ENCODE data around the gene CSNK1A1. TPM values are rescaled to one million over a fixed set of nuclear protein-coding genes. Genes with fewer than 3 reads are reported as not detected.
"Not testable (repeated sequence)": the region's sequence is repeated elsewhere in the genome, so short reads cannot be mapped to it uniquely, and the experiment has no call there.

The CSNK1A1 gene
- total RNA-seq, 4 donors from 2014 or later, result 157 to 252 (median 215) TPM

DNA sequence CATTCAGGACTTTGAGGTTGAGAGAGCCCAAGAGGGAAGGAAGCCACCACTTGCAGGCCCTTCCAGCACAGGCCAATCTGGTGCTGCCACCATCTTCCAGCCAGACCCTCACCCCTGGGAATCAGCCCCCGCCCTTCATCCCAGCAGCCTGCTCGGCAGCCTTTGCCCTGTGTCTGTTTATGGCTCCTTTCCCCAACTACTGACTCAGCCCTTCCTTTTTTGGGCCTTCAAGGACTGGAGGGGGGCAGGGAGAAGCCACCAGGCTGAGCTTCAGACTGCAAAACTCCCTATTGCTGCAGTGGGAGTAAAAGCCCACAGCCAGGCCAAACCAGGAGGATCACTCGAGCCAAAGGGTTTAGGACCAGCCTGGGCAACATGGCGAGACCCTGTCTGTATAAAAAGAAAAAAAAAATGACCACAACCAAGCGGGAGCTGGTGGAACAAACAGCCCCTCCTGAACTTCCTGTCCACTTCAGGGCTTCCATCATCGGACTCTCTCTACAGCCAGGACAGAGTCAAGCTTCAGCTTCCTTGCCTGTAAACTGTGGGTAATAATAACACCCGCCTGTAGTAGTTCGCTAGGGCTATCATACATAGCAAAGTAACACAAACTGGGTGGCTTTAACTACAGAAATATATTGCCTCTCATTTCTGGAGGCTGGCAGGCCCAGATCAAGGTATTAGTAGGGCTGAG is 86.3 kb downstream of the CSNK1A1 start:
- intact Hi-C loops (cut with DNase I; ENCODE audit: low total_unique reads) (no loop called here), in situ Hi-C loops (cut with MboI; ENCODE audit: low sequenced_read_pairs in 4 of 4) (no loop called here)
- TF ChIP-seq CTCF (IDR thresholded peaks at IDR 0.05 in 4 of 5, conservative IDR thresholded peaks at IDR 0.05 in 1 of 5) (no peak), POLR2A (IDR thresholded peaks at IDR 0.05) (no peak)
- Histone ChIP-seq H3K9me3 (no peaks in the 10 kb centered on the region), H3K27ac (peak overlapping the region; percentile 67 to 84 (median 80)), H3K27me3 (no peaks in the 10 kb centered on the region), H3K4me3 (no peak overlapping the region), H3K4me1 (peaks cover 24 to 30% of the 10 kb centered on the region in 2 donors), H3K36me3 (no peaks in the 10 kb centered on the region)
- ATAC-seq (peak; percentile 78 to 83), DNase-seq (peak in 1 of 2 donors; percentile 74)

- in situ Hi-C loops (cut with MboI; ENCODE audit: low sequenced_read_pairs in 4 of 4); H3K4me3 ChIP-seq; intact Hi-C loops (cut with DNase I; ENCODE audit: low total_unique reads); H3K27me3 ChIP-seq; ATAC-seq; H3K9me3 ChIP-seq; H3K36me3 ChIP-seq; DNase-seq: not testable (repeated sequence)
- peak overlapping the region in 2 of 4 donors; percentile 11 to 14 for H3K27ac ChIP-seq
- H3K4me1 ChIP-seq, result peaks cover 22 to 33% of the 10 kb centered on the region in 2 donors
These were observed 89.3 kb downstream of the CSNK1A1 start for GRCh38 chr5:149461907-149462306.

- H3K36me3 ChIP-seq, result no peaks in the 10 kb centered on the region
- no peak overlapping the region for H3K27ac ChIP-seq
- TF ChIP-seq POLR2A (IDR thresholded peaks at IDR 0.05), result no peak
- H3K27me3 ChIP-seq, result no peaks in the 10 kb centered on the region
- H3K9me3 ChIP-seq, result no peaks in the 10 kb centered on the region
- peaks cover 21 to 35% of the 10 kb centered on the region in 2 donors for H3K4me1 ChIP-seq
- intact Hi-C loops (cut with DNase I; ENCODE audit: low total_unique reads) (loop anchor here (10.0 kb wide), 1 partner anchor 305 kb away; no protein-coding TSS in a partner anchor), in situ Hi-C loops (cut with MboI; ENCODE audit: low sequenced_read_pairs in 4 of 4) (loop anchor here in 1 of 4 donors (5.0 kb wide), 1 partner anchor 92 kb away; the partner anchor contains the start of gene CSNK1A1)
- no peak for ATAC-seq
- H3K4me3 ChIP-seq, result no peak overlapping the region
- DNase-seq, result no peak
These were observed 91.3 kb downstream of the CSNK1A1 start for GRCh38 chr5:149459891-149460290.

- intact Hi-C loops (cut with DNase I; ENCODE audit: low total_unique reads), result loop anchor here (2.0 to 10.0 kb wide), 2 partner anchors 27 to 303 kb away; no protein-coding TSS in a partner anchor
- Histone ChIP-seq H3K27me3 (no peaks in the 10 kb centered on the region), H3K36me3 (no peaks in the 10 kb centered on the region), H3K4me3 (no peak overlapping the region), H3K4me1 (peaks cover 25 to 48% of the 10 kb centered on the region in 2 donors), H3K9me3 (no peaks in the 10 kb centered on the region), H3K27ac (peak overlapping the region; percentile 85 to 98 (median 96))
- DNase-seq (no peak), ATAC-seq (no peak)
- in situ Hi-C loops (cut with MboI; ENCODE audit: low sequenced_read_pairs in 4 of 4), result loop anchor here in 1 of 4 donors (5.0 kb wide), 1 partner anchor 95 kb away; the partner anchor contains the start of gene CSNK1A1
- TF ChIP-seq POLR2A (IDR thresholded peaks at IDR 0.05) (no peak), CTCF (IDR thresholded peaks at IDR 0.05 in 4 of 5, conservative IDR thresholded peaks at IDR 0.05 in 1 of 5) (no peak)
These were observed 93.9 kb downstream of the CSNK1A1 start for GRCh38 chr5:149457393-149457763.

DNA sequence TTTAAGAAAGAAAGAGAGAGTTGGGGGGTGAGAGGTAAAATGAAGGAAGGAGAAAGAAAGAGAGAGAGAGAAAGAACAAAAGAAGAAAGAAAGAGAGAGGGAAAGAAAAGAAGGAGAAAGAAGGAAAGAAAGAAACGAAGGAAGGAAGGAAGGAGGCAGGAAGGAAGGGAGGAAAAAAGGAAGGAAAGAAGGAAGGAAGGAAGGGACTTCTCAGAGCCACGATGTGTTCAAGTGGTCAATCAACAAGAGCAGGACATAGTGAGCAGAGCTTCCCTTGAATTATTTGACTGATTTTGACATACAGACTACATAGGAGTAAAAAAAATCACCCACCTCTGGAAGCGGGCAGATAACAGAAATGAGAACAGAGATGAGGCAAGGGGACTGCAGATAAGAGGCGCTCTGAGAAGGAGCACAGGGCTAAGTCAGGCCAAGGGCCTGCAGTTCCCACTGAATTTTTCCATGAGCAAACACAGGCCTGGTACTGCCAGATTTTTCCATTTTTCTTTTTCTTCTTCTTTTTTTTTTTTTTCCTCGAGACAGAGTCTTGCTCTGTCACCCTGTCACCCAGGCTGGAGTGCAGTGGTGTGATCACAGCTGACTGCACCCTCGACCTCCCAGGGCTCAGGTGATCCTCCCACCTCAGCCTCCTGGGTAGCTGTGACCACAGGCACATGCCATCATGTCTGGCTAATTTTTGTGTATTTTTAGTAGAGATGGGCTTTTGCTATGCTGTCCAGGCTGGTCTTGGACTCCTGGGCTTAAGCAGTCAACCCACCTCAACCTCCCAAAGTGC is 94.4 kb downstream of the CSNK1A1 start:
- Histone ChIP-seq H3K36me3 (no peaks in the 10 kb centered on the region), H3K27me3 (no peaks in the 10 kb centered on the region), H3K27ac (peak overlapping the region; percentile 85 to 98 (median 96)), H3K9me3 (no peaks in the 10 kb centered on the region), H3K4me1 (peaks cover 30 to 53% of the 10 kb centered on the region in 2 donors), H3K4me3 (no peak overlapping the region)
- TF ChIP-seq CTCF (IDR thresholded peaks at IDR 0.05 in 4 of 5, conservative IDR thresholded peaks at IDR 0.05 in 1 of 5), result no peak
- no peak for TF ChIP-seq POLR2A (IDR thresholded peaks at IDR 0.05)
- in situ Hi-C loops (cut with MboI; ENCODE audit: low sequenced_read_pairs in 4 of 4) (loop anchor here in 1 of 4 donors (5.0 kb wide), 1 partner anchor 96 kb away; the partner anchor contains the start of gene CSNK1A1), intact Hi-C loops (cut with DNase I; ENCODE audit: low total_unique reads) (loop anchor here (2.0 to 10.0 kb wide), 2 partner anchors 28 to 302 kb away; no protein-coding TSS in a partner anchor)
- ATAC-seq, result no peak
- DNase-seq, result no peak
